C1 segment of cervical spinal cord (tissue), 14 donors: ENCODE results near the gene CYP27B1.

Source experiments
- DNase-seq, 14 donors: peaks; one replicate each; lab custom pipeline; 2025; lab: John Stamatoyannopoulos, UW

The CYP27B1 gene

DNA sequence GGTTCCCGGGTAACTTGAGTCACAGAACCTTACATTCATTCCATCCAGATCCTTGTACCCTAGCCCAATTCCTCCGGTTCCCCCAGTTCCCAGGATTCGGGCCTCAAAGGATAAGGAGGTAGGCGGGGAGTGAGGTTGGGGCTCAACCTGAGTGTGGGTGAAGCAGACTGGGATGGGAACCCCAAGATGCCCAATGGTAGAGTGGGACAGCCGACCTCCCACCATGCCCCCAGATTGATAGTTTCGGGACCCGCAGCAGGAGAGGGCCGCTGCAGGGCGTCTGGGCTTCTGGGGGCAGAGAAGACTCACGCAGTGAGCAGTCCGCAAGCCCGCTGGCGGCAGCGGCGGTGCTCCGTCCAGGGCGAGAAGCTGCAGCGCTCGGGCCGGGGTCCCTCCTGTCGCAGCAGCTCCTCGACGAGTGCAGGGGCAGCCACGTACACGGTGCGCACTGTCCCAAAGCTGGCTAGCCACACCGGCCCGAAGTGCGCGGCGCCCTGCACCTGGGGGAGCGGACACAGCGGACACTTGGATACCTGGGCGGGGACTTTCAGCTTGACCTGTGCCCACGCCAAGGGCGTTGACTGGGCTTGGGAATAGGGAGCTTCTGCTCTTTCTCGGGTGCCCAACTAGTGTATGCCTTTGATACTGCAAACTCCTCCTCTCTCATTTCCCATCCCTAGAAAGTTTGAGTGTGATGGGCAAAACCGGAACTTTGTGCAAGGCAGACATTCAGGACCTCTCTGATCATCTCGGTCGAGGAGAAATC is 997 bp downstream of the CYP27B1 start:
- no peak for DNase-seq

DNA sequence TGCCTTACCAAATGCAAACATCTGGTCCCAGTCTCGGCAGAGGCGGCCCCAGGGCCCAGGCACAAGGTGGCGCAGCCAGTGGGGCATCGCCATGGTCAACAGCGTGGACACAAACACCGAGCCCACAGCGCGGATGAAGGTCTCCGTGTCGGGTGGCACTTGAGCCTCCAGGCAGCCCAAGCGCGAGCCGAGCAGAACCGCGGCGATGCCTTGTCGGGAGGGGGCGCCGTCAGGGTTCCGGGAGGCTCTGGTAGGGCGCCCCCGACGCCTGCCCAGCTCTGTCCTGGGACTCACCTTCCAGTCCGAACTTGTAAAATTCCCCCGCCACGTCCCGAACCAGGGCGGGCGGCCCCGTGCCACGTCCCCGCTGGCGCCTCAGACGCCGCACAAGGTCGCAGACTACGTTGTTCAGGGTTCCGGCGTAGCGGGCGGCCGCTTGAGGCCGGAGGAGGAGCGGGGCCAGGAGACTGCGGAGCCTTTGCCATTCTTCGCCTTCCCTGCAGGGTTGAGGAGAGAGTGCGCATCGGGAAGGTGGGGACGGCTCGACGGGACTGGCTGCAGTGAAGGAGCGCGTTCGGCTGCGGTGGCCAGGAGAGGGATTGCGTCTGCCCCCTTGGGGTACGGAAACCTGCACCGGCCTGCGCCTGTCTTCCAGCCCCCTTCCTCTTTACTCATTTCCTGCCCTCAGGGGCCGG is 1.7 kb downstream of the CYP27B1 start:
- no peak for DNase-seq

DNA sequence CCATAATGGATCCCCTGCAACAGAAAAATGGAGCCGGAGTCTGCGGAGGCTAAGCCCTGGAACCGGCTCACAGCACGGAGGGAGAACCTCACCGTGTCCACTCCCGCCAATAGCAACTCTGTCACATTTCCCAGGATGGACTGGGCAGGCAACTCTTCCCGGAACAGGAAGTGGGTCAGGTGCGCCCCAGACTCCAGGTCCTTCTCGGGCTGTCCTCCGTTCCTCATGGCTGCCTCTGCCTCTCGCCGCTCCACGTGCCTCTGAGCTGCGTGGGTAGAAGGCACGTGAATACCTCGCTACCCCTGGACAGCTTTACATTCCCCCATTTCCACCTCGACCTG is 2.2 kb downstream of the CYP27B1 start:
- no peak for DNase-seq

DNA sequence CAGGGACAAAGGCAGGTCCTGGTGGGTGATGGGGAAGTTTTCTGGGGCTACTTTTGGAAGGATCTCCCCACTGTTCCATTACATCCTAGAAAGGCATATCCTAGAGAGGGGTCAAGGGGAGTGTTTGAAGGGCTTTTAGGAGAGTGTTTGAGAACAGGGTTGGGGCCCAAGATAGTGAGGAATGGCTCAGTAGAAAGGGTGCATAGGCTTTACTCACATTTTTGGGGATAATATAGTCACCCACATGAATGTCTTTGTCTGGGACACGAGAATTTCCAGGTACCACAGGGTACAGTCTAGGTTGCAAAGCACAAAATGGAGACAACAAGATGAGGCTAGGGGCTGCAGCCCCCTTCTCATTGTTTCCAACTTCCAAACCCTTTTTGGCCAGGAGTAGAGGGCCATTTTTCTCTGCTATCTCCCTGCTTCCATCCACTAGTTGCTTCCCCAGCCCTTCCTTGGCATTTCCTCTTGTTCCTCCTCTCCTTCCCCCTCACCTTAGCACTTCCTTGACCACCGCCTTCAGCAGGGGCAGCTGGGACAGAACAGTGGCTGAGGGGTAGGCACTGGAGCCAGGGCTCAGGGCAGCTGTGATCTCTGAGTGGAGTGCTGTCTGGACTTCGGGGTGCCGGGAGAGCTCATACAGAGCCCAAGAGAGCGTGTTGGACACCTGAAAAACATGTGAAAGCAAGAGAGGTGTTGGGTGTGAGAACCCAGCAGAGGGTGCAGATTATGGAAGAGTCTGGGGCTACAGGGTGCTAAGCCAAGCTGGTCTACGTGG is 2.8 kb downstream of the CYP27B1 start:
- no peak for DNase-seq

- no peak for DNase-seq
These were observed 4.4 kb downstream of the CYP27B1 start for GRCh38 chr12:57762463-57762862.

DNA sequence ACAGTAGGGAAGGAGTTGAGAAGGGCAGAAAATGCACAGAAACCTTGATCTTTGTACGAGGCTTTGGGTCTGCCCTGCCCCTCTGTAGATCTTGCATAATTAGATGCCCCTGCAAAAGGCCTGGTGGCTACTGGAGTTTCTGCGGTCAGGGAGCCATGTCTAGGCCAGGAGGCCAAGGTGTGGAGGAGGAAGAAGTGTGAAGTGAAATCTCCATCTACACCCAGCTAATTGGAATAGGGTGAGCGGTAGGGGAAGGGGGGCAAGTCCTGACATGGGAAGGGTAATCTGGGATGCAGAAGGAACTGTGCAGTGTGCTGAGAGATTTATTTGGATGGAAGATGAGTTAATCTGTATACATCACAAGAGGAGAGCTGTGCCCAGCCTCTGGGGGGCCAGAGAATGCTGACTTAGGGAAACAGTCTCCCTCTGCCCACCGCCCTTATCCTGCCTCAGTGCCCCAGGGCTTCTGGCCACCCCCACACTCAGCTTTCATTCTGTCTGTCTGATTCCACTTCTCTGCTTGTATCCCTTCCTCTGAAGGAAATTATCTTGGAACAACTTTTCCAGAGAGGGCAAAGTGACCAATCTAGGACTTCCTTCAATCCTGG is 5.4 kb downstream of the CYP27B1 start:
- DNase-seq: no peak

DNA sequence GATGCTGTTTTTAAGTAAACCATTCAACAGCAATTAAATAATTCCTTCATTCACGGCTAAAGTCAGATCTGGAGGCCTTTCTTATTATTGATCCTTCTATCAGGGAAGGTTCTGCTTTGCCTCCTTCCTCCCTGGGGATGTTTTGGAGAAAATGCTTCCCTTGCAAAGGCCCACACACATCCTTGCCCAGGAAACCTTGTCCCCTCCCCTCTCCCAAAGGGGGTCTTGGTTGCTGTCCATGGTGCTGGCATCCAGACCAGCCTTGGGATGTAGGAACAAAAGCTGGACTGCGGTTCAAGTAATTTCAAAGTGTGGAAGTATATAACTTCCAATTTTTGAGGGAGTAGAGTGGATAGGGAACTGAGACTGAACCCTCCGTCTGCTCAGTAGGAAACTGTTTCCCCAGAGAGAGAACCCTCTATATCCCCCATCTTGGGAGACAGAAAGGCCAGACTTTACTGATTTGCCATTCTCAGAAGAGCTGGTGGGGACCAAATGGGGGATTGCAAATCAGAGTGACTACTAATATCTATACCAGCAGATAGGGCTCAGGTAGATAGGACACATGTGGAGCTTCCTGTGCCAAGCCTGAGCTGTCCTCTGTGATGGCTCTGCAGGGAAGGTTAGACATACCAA is 6.4 kb downstream of the CYP27B1 start:
- DNase-seq: no peak

- no peak for DNase-seq
These were observed 7.4 kb downstream of the CYP27B1 start for GRCh38 chr12:57759360-57759980.

GRCh38 chr12:57758552-57759359 is 8.1 kb downstream of the CYP27B1 start:
- no peak for DNase-seq

DNA sequence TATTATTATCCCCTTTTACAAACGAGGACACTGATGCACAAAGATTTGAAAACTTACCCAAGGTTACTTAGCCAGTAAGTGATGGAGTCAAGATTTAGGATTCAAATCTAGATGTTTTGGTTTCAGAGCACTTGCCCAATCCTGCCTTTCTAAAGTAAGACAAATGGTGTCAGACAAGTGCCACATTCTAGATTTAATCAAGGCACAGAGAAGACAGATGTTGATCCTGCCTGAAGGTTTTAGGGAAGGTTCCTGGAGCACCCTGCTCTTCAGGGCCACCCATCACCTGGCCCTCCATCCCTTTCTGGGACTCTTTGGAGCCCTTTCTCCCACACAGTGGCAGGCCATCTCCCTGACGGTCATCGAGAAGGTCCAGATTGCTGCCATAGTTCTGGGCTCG is 9.1 kb downstream of the CYP27B1 start:
- DNase-seq: no peak

- peak in 2 of 14 donors; percentile 3 to 10 for DNase-seq
These were observed 10.2 kb downstream of the CYP27B1 start for GRCh38 chr12:57756406-57757341.

DNA sequence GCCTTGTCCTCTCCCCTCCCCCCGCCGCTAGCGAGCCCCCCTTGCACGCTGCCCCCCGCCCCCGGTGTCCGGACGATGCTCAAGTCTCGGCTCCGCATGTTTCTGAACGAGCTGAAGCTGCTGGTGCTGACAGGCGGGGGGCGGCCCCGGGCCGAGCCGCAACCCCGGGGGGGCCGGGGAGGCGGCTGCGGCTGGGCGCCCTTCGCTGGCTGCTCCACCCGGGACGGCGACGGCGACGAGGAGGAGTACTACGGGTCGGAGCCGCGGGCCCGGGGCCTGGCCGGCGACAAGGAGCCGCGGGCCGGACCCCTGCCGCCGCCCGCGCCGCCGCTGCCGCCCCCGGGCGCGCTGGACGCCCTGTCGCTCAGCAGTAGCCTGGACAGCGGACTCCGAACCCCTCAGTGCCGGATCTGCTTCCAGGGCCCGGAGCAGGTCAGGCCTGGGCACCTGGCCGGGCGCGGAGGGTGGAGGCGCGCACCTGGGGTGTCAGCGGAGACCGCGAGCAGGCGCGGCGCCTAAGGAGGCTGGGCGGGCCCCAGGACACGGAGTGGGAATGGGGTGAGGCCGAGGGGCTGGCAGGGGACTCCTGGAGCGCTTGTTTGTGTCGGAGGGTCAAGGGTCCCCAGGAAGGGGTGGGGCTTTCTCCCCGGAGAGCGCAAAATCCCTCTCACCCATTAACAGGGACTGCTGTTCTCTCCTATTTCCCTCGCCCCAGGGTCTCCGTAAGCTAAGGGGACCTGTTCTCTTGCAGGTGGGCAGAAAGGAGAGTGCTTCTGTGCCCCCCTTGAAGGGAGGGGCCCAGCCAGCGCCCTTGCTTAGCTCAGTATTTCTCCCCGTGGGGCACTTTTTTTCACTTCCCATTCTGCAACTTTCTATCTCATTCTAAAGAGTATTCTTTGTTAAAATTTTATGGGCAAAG is 11.2 kb downstream of the CYP27B1 start:
- DNase-seq: no peak

GRCh38 chr12:57755194-57755453 is 11.8 kb downstream of the CYP27B1 start:
- DNase-seq: peak in 1 of 14 donors; percentile 49

DNA sequence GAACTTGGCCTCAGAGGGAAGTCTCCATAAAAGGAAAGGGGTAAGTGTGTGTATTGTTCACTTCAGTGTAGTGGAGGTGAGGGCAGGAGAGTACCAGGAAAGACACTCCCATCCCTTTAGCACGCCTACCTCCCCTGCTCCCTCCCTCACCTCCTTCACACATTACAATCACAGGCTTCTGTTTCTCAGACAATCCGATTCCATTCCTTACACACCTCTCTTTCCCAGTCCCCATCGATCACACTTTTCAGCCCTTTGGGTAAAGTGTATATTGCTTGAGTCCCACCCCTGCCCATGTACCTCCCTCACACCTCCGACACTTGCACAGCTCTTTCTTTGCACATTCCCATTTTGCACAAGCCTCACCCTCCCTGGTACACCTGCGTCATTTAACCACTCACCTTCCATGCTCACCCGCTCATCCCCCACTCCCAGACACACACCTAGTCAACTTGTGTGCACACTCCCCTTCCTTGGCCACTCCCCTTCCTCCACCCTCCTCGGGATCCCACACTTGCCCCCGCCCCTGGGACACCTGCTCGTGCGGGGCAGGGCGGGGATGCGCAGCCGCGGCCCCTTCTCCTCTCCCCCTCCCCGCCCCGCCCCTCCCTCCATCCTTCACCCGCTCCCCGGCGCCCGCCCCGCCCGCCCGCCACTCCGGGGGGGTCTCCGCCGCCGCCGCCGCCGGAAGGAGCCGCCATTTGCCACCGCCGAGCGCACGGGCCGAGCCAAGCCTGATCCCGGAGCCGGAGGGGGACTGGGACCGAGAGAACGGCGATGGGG is 12.3 kb downstream of the CYP27B1 start, which contains the start of gene MARCHF9:
Gene MARCHF9, plus strand, starts transcription at position 693 of the 783 bp plus-strand sequence. CDS start 426 bp downstream, outside the sequence.
- DNase-seq: peak in 4 of 14 donors; percentile 26 to 68 (median 30)

DNA sequence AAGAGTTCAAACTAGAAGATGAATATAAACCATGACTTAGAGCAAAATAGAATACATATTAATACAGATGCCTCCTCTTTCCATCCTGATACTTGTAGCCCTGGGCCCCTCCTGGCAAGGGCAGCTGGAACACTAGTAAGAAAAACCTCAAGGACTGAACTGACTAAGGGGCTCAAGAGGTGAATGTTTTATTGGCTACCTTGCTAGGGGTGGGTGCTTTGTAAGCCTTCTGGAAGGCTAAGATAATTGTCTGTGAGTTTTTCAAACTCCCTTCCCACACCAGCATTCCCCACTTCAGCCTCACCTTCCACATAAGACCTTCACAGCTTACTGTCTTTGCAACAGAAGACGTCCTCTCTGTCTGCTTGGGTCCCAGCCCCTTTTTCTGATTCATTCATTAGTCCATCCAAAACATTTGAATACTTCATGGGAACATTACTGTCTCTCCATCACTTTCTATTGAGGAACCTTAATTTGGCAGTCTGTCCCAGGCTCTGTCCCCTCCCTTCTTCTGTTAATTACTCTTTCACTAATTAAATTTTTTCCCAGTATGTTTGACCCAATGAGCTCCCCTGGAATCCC is 13.0 kb downstream of the CYP27B1 start:
- DNase-seq: no peak

DNA sequence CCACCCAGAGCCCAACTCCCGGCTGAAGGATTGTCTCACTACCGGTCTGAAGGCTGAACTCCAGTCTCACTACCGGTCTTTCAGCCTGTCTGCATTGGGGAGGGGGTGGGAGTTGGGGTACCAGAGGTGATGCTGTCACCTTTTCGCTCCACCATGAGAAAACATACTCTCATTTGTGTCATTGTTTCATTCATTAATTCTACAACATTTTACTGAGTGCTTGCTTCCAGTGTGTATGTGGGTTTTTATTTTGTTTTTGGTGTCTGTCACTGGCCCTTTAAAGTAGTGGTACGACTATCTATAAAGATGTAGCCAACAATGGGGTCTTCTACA is 14.2 kb downstream of the CYP27B1 start:
- DNase-seq: no peak
